ENCODE results near the gene SMAD7. TPM values are rescaled to one million over a fixed set of nuclear protein-coding genes. Genes with fewer than 3 reads are reported as not detected.

Gene SMAD7
- total and polyA plus RNA-seq, 2 experiments from 2014 or later = 11.8 to 29.8 TPM

DNA sequence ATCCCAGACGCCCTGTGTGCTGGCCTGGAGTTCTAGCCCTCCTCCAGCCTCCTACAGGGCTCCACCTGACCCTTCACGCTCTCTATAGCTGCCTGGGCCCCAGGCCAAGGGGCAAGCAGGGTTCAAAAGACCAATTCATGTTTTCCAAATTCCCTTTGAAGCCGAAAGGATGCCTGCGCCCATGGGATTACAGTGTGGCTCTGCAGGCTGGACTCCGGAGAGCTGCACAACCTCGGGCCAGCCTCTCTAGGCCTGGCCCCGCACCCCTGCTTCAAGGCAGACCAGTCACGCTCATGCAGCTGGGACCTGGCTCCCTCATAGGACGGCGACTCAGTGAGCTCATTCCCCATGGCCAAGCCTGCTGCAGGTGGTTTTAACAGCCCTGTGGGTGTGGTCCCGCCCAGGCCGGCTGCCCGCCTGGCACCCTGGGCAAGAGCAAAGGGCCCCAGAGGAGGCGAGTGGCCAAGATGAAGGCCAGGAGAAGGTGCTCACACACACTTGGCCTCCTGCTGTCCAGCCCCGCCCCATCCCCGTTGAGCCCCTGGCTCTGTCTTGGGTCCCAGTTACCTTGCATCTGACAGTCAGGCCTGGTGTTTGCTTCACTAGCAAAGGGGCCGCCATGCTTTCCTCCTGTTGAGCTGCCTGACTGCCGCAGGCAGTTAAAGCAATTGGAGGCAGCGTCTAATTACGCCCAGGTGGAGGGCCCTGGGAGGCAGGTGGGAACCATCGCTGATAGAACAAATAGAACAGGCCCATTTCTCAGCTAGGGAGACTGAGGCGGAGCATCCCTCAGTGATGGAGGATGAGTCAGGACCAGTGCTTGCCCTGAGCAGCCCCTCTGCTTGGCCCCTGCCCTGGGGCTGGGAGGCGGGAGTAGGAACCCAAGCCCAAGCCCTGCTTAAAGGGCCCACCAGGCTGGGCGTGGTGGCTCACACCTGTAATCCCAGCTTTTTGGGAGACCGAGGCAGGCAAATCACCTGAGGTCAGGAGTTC, 56.9 kb downstream of the SMAD7 start:
- Histone ChIP-seq H3K4me1 (ENCODE audit: insufficient read depth) (peaks cover 11% of the 10 kb centered on the region), H3K4me3 (no peak overlapping the region), H3K27ac (ENCODE audit: low read depth) (no peak overlapping the region), H2AFZ (peak overlapping the region; percentile 28; the same call in 1 of the 2 replicates), H3K36me3 (ENCODE audit: insufficient read depth) (no peaks in the 10 kb centered on the region), H3F3A (replicated peaks; ENCODE audit: low read depth) (no peaks in the 10 kb centered on the region), H4K20me1 (replicated peaks; ENCODE audit: insufficient read depth) (no peaks in the 10 kb centered on the region), H3K9me2 (ENCODE audit: insufficient read depth) (no peaks in the 10 kb centered on the region), H3K4me2 (no peak overlapping the region), H3K27me3 (ENCODE audit: insufficient read depth) (no peaks in the 10 kb centered on the region), H3K79me2 (replicated peaks; ENCODE audit: insufficient read depth) (no peaks in the 10 kb centered on the region)
- DNase-seq (ENCODE audit: low spot score) = no peak
- H3K36me3 Mint-ChIP-seq (ENCODE audit: low read depth) = no peaks in the 10 kb centered on the region
- H3K4me1 Mint-ChIP-seq = peaks cover 26% of the 10 kb centered on the region
- H3K9me3 Mint-ChIP-seq = no peaks in the 10 kb centered on the region
- peaks cover 4% of the 10 kb centered on the region for H3K27me3 Mint-ChIP-seq (ENCODE audit: insufficient read depth, low read depth, poor library complexity)
- no peak for ATAC-seq
- no peak for TF ChIP-seq POLR2AphosphoS5 (IDR thresholded peaks at IDR 0.05; ENCODE audit: low read depth)
- no peak for TF ChIP-seq STAT1 (IDR thresholded peaks at IDR 0.05; ENCODE audit: unreplicated experiment)
- TF ChIP-seq, protein P1, sequence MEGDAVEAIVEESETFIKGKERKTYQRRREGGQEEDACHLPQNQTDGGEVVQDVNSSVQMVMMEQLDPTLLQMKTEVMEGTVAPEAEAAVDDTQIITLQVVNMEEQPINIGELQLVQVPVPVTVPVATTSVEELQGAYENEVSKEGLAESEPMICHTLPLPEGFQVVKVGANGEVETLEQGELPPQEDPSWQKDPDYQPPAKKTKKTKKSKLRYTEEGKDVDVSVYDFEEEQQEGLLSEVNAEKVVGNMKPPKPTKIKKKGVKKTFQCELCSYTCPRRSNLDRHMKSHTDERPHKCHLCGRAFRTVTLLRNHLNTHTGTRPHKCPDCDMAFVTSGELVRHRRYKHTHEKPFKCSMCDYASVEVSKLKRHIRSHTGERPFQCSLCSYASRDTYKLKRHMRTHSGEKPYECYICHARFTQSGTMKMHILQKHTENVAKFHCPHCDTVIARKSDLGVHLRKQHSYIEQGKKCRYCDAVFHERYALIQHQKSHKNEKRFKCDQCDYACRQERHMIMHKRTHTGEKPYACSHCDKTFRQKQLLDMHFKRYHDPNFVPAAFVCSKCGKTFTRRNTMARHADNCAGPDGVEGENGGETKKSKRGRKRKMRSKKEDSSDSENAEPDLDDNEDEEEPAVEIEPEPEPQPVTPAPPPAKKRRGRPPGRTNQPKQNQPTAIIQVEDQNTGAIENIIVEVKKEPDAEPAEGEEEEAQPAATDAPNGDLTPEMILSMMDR (conservative IDR thresholded peaks at IDR 0.05; ENCODE audit: low read depth in 2 of 2) = no peak
- no peak for TF ChIP-seq ZNF331 (CRISPR knock-in tag; IDR thresholded peaks at IDR 0.05; ENCODE audit: low read depth)
- TF ChIP-seq, protein P2, sequence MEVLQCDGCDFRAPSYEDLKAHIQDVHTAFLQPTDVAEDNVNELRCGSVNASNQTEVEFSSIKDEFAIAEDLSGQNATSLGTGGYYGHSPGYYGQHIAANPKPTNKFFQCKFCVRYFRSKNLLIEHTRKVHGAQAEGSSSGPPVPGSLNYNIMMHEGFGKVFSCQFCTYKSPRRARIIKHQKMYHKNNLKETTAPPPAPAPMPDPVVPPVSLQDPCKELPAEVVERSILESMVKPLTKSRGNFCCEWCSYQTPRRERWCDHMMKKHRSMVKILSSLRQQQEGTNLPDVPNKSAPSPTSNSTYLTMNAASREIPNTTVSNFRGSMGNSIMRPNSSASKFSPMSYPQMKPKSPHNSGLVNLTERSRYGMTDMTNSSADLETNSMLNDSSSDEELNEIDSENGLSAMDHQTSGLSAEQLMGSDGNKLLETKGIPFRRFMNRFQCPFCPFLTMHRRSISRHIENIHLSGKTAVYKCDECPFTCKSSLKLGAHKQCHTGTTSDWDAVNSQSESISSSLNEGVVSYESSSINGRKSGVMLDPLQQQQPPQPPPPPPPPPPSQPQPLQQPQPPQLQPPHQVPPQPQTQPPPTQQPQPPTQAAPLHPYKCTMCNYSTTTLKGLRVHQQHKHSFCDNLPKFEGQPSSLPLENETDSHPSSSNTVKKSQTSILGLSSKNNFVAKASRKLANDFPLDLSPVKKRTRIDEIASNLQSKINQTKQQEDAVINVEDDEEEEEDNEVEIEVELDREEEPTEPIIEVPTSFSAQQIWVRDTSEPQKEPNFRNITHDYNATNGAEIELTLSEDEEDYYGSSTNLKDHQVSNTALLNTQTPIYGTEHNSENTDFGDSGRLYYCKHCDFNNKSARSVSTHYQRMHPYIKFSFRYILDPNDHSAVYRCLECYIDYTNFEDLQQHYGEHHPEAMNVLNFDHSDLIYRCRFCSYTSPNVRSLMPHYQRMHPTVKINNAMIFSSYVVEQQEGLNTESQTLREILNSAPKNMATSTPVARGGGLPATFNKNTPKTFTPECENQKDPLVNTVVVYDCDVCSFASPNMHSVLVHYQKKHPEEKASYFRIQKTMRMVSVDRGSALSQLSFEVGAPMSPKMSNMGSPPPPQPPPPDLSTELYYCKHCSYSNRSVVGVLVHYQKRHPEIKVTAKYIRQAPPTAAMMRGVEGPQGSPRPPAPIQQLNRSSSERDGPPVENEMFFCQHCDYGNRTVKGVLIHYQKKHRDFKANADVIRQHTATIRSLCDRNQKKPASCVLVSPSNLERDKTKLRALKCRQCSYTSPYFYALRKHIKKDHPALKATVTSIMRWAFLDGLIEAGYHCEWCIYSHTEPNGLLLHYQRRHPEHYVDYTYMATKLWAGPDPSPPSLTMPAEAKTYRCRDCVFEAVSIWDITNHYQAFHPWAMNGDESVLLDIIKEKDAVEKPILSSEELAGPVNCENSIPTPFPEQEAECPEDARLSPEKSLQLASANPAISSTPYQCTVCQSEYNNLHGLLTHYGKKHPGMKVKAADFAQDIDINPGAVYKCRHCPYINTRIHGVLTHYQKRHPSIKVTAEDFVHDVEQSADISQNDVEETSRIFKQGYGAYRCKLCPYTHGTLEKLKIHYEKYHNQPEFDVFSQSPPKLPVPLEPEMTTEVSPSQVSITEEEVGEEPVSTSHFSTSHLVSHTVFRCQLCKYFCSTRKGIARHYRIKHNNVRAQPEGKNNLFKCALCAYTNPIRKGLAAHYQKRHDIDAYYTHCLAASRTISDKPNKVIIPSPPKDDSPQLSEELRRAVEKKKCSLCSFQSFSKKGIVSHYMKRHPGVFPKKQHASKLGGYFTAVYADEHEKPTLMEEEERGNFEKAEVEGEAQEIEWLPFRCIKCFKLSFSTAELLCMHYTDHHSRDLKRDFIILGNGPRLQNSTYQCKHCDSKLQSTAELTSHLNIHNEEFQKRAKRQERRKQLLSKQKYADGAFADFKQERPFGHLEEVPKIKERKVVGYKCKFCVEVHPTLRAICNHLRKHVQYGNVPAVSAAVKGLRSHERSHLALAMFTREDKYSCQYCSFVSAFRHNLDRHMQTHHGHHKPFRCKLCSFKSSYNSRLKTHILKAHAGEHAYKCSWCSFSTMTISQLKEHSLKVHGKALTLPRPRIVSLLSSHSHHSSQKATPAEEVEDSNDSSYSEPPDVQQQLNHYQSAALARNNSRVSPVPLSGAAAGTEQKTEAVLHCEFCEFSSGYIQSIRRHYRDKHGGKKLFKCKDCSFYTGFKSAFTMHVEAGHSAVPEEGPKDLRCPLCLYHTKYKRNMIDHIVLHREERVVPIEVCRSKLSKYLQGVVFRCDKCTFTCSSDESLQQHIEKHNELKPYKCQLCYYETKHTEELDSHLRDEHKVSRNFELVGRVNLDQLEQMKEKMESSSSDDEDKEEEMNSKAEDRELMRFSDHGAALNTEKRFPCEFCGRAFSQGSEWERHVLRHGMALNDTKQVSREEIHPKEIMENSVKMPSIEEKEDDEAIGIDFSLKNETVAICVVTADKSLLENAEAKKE (CRISPR knock-in tag; IDR thresholded peaks at IDR 0.05) = no peak
- no peak for TF ChIP-seq ZNF114 (CRISPR knock-in tag; IDR thresholded peaks at IDR 0.05)
- no peak for TF ChIP-seq CREB1 (CRISPR knock-in tag; IDR thresholded peaks at IDR 0.05; ENCODE audit: low read depth)
- TF ChIP-seq, protein P3, sequence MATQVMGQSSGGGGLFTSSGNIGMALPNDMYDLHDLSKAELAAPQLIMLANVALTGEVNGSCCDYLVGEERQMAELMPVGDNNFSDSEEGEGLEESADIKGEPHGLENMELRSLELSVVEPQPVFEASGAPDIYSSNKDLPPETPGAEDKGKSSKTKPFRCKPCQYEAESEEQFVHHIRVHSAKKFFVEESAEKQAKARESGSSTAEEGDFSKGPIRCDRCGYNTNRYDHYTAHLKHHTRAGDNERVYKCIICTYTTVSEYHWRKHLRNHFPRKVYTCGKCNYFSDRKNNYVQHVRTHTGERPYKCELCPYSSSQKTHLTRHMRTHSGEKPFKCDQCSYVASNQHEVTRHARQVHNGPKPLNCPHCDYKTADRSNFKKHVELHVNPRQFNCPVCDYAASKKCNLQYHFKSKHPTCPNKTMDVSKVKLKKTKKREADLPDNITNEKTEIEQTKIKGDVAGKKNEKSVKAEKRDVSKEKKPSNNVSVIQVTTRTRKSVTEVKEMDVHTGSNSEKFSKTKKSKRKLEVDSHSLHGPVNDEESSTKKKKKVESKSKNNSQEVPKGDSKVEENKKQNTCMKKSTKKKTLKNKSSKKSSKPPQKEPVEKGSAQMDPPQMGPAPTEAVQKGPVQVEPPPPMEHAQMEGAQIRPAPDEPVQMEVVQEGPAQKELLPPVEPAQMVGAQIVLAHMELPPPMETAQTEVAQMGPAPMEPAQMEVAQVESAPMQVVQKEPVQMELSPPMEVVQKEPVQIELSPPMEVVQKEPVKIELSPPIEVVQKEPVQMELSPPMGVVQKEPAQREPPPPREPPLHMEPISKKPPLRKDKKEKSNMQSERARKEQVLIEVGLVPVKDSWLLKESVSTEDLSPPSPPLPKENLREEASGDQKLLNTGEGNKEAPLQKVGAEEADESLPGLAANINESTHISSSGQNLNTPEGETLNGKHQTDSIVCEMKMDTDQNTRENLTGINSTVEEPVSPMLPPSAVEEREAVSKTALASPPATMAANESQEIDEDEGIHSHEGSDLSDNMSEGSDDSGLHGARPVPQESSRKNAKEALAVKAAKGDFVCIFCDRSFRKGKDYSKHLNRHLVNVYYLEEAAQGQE (IDR thresholded peaks at IDR 0.05; ENCODE audit: unreplicated experiment) = no peak
- no peak overlapping the region for H3K27ac Mint-ChIP-seq
- no peak overlapping the region for H3K4me3 Mint-ChIP-seq
